IPS-18c (cell line): ENCODE results near the gene ARHGAP32.
"Not testable (repeated sequence)": the region's sequence is repeated elsewhere in the genome, so short reads cannot be mapped to it uniquely, and the experiment has no call there.

Source experiments
- H3K4me3 ChIP-seq: 2 replicates; pipeline ENCODE4 v1.7.0; 2013; ENCODE audit warnings: low read depth, mild to moderate bottlenecking, low read length, moderate library complexity; ENCODE audit not compliant: insufficient read depth
- H3K9me3 ChIP-seq: one replicate; pipeline ENCODE4 v1.6.1; 2013; ENCODE audit warnings: mild to moderate bottlenecking, low read length, moderate library complexity; ENCODE audit not compliant: control insufficient read depth, insufficient read depth

ARHGAP32 gene

GRCh38 chr11:128934351-128934750 is 257.8 kb downstream of the ARHGAP32 start:
- Histone ChIP-seq H3K9me3 (no peaks in the 10 kb centered on the region), H3K4me3 (no peak overlapping the region)

- Histone ChIP-seq H3K4me3 (no peak overlapping the region), H3K9me3 (no peaks in the 10 kb centered on the region)
Observed at GRCh38 chr11:128933481-128934178, 258.5 kb downstream of the ARHGAP32 start.

GRCh38 chr11:128931668-128932067 is 260.5 kb downstream of the ARHGAP32 start:
- Histone ChIP-seq H3K9me3 (no peaks in the 10 kb centered on the region), H3K4me3 (no peak overlapping the region)

GRCh38 chr11:128931066-128931465 is 261.1 kb downstream of the ARHGAP32 start:
- H3K4me3 ChIP-seq = no peak overlapping the region
- H3K9me3 ChIP-seq = no peaks in the 10 kb centered on the region

- Histone ChIP-seq H3K9me3 (no peaks in the 10 kb centered on the region), H3K4me3 (no peak overlapping the region)
Observed at GRCh38 chr11:128929991-128930390, 262.1 kb downstream of the ARHGAP32 start.

- Histone ChIP-seq H3K9me3 (no peaks in the 10 kb centered on the region), H3K4me3 (no peak overlapping the region)
Observed at GRCh38 chr11:128929468-128929867, 262.7 kb downstream of the ARHGAP32 start.

- H3K9me3 ChIP-seq = no peaks in the 10 kb centered on the region
- H3K4me3 ChIP-seq = no peak overlapping the region
Observed at GRCh38 chr11:128928400-128928799, 263.7 kb downstream of the ARHGAP32 start.

GRCh38 chr11:128927683-128928336 is 264.3 kb downstream of the ARHGAP32 start:
- no peaks in the 10 kb centered on the region for H3K9me3 ChIP-seq
- H3K4me3 ChIP-seq = no peak overlapping the region

- no peaks in the 10 kb centered on the region for H3K9me3 ChIP-seq
Observed at GRCh38 chr11:128927108-128927461, 265.0 kb downstream of the ARHGAP32 start.

GRCh38 chr11:128926437-128927107 is 265.6 kb downstream of the ARHGAP32 start:
- H3K4me3 ChIP-seq = no peak overlapping the region
- no peaks in the 10 kb centered on the region for H3K9me3 ChIP-seq

More at GRCh38 chr11:128927108-128927461, 265.0 kb downstream of the ARHGAP32 start:
- H3K4me3 ChIP-seq = no peak overlapping the region

GRCh38 chr11:128926000-128926399 is 266.1 kb downstream of the ARHGAP32 start:
- no peak overlapping the region for H3K4me3 ChIP-seq
- no peaks in the 10 kb centered on the region for H3K9me3 ChIP-seq

- no peak overlapping the region for H3K4me3 ChIP-seq
- no peaks in the 10 kb centered on the region for H3K9me3 ChIP-seq
Observed at GRCh38 chr11:128925250-128925600, 266.9 kb downstream of the ARHGAP32 start.

- H3K4me3 ChIP-seq = no peak overlapping the region
- H3K9me3 ChIP-seq = no peaks in the 10 kb centered on the region
Observed at GRCh38 chr11:128924510-128925249, 267.4 kb downstream of the ARHGAP32 start.

GRCh38 chr11:128924104-128924503 is 268.0 kb downstream of the ARHGAP32 start:
- H3K9me3 ChIP-seq = no peaks in the 10 kb centered on the region
- H3K4me3 ChIP-seq = no peak overlapping the region

GRCh38 chr11:128921793-128922192 is 270.3 kb downstream of the ARHGAP32 start:
- Histone ChIP-seq H3K4me3 (no peak overlapping the region), H3K9me3 (no peaks in the 10 kb centered on the region)

GRCh38 chr11:128920666-128921065 is 271.5 kb downstream of the ARHGAP32 start:
- no peaks in the 10 kb centered on the region for H3K9me3 ChIP-seq
- no peak overlapping the region for H3K4me3 ChIP-seq

- not testable (repeated sequence) for H3K9me3 ChIP-seq, H3K4me3 ChIP-seq
Observed at GRCh38 chr11:128919635-128920034, 272.5 kb downstream of the ARHGAP32 start.

GRCh38 chr11:128919216-128919615 is 272.9 kb downstream of the ARHGAP32 start:
- Histone ChIP-seq H3K9me3 (no peaks in the 10 kb centered on the region), H3K4me3 (no peak overlapping the region)
